T-helper 2 cell (primary cell): ENCODE data around the gene PLIN5.
"Not testable (repeated sequence)": the region's sequence is repeated elsewhere in the genome, so short reads cannot be mapped to it uniquely, and the experiment has no call there.

ENCODE experiments used
- DNase-seq, 5 experiments: peaks; one replicate each; pipeline versions ENCODE4 v3.0.0 to v3.0.0-alpha.2; 2012 to 2022

PLIN5 gene

GRCh38 chr19:4542896-4543841, 8.1 kb upstream of the PLIN5 start:
- DNase-seq = no peak

- not testable (repeated sequence) for DNase-seq
Measured at GRCh38 chr19:4541806-4542145, 6.8 kb upstream of the PLIN5 start.

- no peak for DNase-seq
Measured at GRCh38 chr19:4541114-4541805, 6.2 kb upstream of the PLIN5 start.

GRCh38 chr19:4539693-4540581, 4.9 kb upstream of the PLIN5 start, which contains the start of gene LRG1:
Gene LRG1 (minus strand): TSS chr19:4540036. CDS start chr19:4540013, 23 bp downstream.
- DNase-seq = no peak

GRCh38 chr19:4539169-4539692, 4.2 kb upstream of the PLIN5 start:
- DNase-seq = no peak

GRCh38 chr19:4538601-4538954, 3.6 kb upstream of the PLIN5 start:
- DNase-seq = no peak

- DNase-seq = no peak
Measured at GRCh38 chr19:4537953-4538600, 3.1 kb upstream of the PLIN5 start.

GRCh38 chr19:4536798-4537197, 1.8 kb upstream of the PLIN5 start:
- DNase-seq = no peak

GRCh38 chr19:4533835-4534424, 1.1 kb downstream of the PLIN5 start:
- DNase-seq = no peak

GRCh38 chr19:4533334-4533733, 1.7 kb downstream of the PLIN5 start:
- DNase-seq = no peak

GRCh38 chr19:4531562-4532165, 3.4 kb downstream of the PLIN5 start:
- DNase-seq = no peak

- DNase-seq = no peak
Measured at GRCh38 chr19:4529924-4530522, 5.0 kb downstream of the PLIN5 start.

GRCh38 chr19:4528843-4529242, 6.2 kb downstream of the PLIN5 start:
- DNase-seq = no peak

GRCh38 chr19:4527377-4527776, 7.6 kb downstream of the PLIN5 start:
- DNase-seq = not testable (repeated sequence)

- DNase-seq = no peak
Measured at GRCh38 chr19:4525563-4526002, 9.4 kb downstream of the PLIN5 start.

GRCh38 chr19:4524808-4525562, 10.0 kb downstream of the PLIN5 start:
- peak; percentile 12 to 59 (median 53) for DNase-seq

- no peak for DNase-seq
Measured at GRCh38 chr19:4523306-4524110, 11.5 kb downstream of the PLIN5 start.

GRCh38 chr19:4522291-4523002, 12.6 kb downstream of the PLIN5 start:
- no peak for DNase-seq

GRCh38 chr19:4521888-4522242, 13.2 kb downstream of the PLIN5 start:
- no peak for DNase-seq
